Mucosa of descending colon (tissue), 3 donors: ENCODE results near the gene PLCB4. TPM values are rescaled to one million over a fixed set of nuclear protein-coding genes. Genes with fewer than 3 reads are reported as not detected.

Experiments used
- ATAC-seq: fragments of 200-7000 bp; cut with Tn5 transposase; one replicate; pipeline ENCODE4 v1.9.1; 2020; ENCODE audit warnings: mild to moderate bottlenecking, moderate library complexity
- DNase-seq, 3 donors: peaks; one replicate each; pipeline ENCODE4 v3.0.0-alpha.2; 2020
- H3K36me3 ChIP-seq: fragments of 200-600 bp; one replicate; pipeline ENCODE4 v1.8.0; 2021; ENCODE audit warnings: low read depth, mild to moderate bottlenecking
- H3K4me1 ChIP-seq: fragments of 200-600 bp; one replicate; pipeline ENCODE4 v1.8.0; 2021; ENCODE audit warnings: low read depth, mild to moderate bottlenecking
- H3K4me3 ChIP-seq: fragments of 200-600 bp; one replicate; pipeline ENCODE4 v1.8.0; 2021; ENCODE audit warnings: mild to moderate bottlenecking
- H3K9me3 ChIP-seq: fragments of 200-600 bp; one replicate; pipeline ENCODE4 v1.8.0; 2021; ENCODE audit warnings: mild to moderate bottlenecking
- intact Hi-C, 2 donors: fragments of 100-400 bp; cut with DNase I in 1 of 2; cut with micrococcal nuclease in 1 of 2; formaldehyde crosslinking; loops; one replicate each; pipeline versions ENCODE4 v1.11.0 to v1.11.1; 2022; cut with DNase I, micrococcal nuclease
- total RNA-seq, 3 donors: library from RNA; stranded (reverse); fragmentation: NEBNext Ultra II Directional in 2 of 3; extraction: Animal tissue kit (Norgen Biotek cat#: 25700) in 2 of 3; gene quantifications; one replicate each; pipeline versions ENCODE4 v1.2.1 to v1.2.4, GENCODE V29; 2021 to 2023
- TF ChIP-seq, protein P1 (sequence below): fragments of 200-600 bp; IDR thresholded peaks from one replicate; pipeline ENCODE4 v1.8.0; 2022; ENCODE audit warnings: antibody characterized with exemption, mild to moderate bottlenecking
- donor health status: DM: no; HTN: no; CAD: no; lungs with moderate emphysema.
- donor health status: DM: no; HTN: no; CAD: no.
- donor health status: DM: no; HTN: yes; CAD: no.

The PLCB4 gene
- total RNA-seq, 3 donors from 2014 or later, result 37.8 to 55.0 (median 51.2) TPM

DNA sequence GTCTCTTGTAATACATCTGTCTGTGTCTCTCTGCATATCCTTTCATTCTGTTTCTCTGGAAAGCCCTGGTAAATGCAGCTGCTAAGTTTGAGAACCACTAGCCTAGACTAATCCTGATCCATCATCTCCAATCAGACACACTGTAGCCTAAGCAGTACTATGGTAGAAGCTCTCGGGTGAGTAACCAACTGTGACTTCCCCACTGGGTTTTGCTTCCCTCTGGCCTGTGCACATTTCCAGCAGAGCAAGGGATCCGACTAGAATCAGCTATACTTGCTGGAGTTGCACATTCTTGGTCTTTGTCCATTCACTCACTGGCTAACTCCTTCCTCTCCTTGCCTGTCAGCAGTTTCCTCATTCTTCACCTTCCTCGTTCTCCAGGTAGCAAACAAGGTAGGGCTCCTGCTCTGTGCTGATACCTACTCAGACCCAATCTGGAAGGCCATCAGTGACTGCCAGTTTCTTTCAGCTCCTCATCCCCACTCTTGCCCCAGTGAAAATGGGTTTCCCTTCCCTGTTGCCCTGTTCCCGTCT, 184.2 kb downstream of the PLCB4 start:
- H3K9me3 ChIP-seq, result no peaks in the 10 kb centered on the region
- DNase-seq, result no peak
- intact Hi-C loops, result no loop called here
- ATAC-seq, result peak; percentile 54
- TF ChIP-seq, protein P1, sequence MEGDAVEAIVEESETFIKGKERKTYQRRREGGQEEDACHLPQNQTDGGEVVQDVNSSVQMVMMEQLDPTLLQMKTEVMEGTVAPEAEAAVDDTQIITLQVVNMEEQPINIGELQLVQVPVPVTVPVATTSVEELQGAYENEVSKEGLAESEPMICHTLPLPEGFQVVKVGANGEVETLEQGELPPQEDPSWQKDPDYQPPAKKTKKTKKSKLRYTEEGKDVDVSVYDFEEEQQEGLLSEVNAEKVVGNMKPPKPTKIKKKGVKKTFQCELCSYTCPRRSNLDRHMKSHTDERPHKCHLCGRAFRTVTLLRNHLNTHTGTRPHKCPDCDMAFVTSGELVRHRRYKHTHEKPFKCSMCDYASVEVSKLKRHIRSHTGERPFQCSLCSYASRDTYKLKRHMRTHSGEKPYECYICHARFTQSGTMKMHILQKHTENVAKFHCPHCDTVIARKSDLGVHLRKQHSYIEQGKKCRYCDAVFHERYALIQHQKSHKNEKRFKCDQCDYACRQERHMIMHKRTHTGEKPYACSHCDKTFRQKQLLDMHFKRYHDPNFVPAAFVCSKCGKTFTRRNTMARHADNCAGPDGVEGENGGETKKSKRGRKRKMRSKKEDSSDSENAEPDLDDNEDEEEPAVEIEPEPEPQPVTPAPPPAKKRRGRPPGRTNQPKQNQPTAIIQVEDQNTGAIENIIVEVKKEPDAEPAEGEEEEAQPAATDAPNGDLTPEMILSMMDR, result no peak
- no peak overlapping the region for H3K4me3 ChIP-seq
- H3K4me1 ChIP-seq, result no peaks in the 10 kb centered on the region
- H3K36me3 ChIP-seq, result no peaks in the 10 kb centered on the region

GRCh38 chr20:9255171-9255570, 186.3 kb downstream of the PLCB4 start:
- DNase-seq (no peak), ATAC-seq (no peak)
- Histone ChIP-seq H3K9me3 (no peaks in the 10 kb centered on the region), H3K4me1 (no peaks in the 10 kb centered on the region), H3K4me3 (no peak overlapping the region), H3K36me3 (no peaks in the 10 kb centered on the region)
- intact Hi-C loops, result no loop called here
- TF ChIP-seq, protein P1, result no peak

- no peak for DNase-seq
- H3K4me3 ChIP-seq, result no peak overlapping the region
- ATAC-seq, result no peak
- no peaks in the 10 kb centered on the region for H3K9me3 ChIP-seq
- no peaks in the 10 kb centered on the region for H3K36me3 ChIP-seq
- TF ChIP-seq, protein P1, result no peak
- H3K4me1 ChIP-seq, result no peaks in the 10 kb centered on the region
- intact Hi-C loops, result no loop called here
Measured at GRCh38 chr20:9256393-9256792, 187.5 kb downstream of the PLCB4 start.

GRCh38 chr20:9258901-9259300, 190.0 kb downstream of the PLCB4 start:
- no peaks in the 10 kb centered on the region for H3K36me3 ChIP-seq
- ATAC-seq, result no peak

GRCh38 chr20:9260027-9260426, 191.1 kb downstream of the PLCB4 start:
- TF ChIP-seq, protein P1, result no peak
- intact Hi-C loops, result no loop called here
- Histone ChIP-seq H3K4me3 (no peak overlapping the region), H3K36me3 (no peaks in the 10 kb centered on the region), H3K9me3 (no peaks in the 10 kb centered on the region), H3K4me1 (no peaks in the 10 kb centered on the region)
- ATAC-seq (no peak), DNase-seq (no peak)

More at GRCh38 chr20:9258901-9259300, 190.0 kb downstream of the PLCB4 start:
- intact Hi-C loops, result no loop called here
- Histone ChIP-seq H3K9me3 (no peaks in the 10 kb centered on the region), H3K4me3 (no peak overlapping the region), H3K4me1 (no peaks in the 10 kb centered on the region)
- TF ChIP-seq, protein P1, result no peak
- DNase-seq, result no peak

DNA sequence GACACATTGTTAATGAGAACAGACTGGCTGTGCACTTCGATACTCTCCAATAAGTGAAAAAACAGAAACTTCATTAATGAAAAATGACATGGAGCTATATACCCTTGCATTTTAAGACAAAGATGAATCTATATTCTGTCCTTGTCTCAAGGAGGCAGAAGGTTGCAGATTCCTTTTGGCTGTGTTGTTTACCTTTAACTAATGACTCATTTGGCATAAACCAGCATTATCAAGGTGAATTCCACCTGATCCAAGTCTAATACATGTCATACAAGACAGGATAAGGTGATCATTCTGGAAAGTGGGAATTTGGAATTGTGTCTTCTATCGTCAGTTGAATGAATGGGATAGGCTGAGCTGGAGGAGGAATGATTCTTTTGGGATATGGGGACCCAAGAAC, 192.9 kb downstream of the PLCB4 start:
- TF ChIP-seq, protein P1, result no peak
- ATAC-seq (no peak), DNase-seq (no peak)
- Histone ChIP-seq H3K36me3 (no peaks in the 10 kb centered on the region), H3K4me1 (no peaks in the 10 kb centered on the region), H3K9me3 (no peaks in the 10 kb centered on the region), H3K4me3 (no peak overlapping the region)
- intact Hi-C loops, result no loop called here
